Psoas muscle (tissue), 8 donors: ENCODE results near the gene ANKH. TPM values are rescaled to one million over a fixed set of nuclear protein-coding genes. Genes with fewer than 3 reads are reported as not detected.

Experiments
- ATAC-seq, 4 donors: fragments of 200-7000 bp; cut with Tn5 transposase; one replicate each; pipeline ENCODE4 v1.9.1; 2020; ENCODE audit warnings: moderate library complexity in 3 of 4, mild to moderate bottlenecking in 2 of 4
- DNase-seq, 2 donors: peaks; one replicate each; pipeline ENCODE4 v3.0.0-alpha.2; 2020
- H3K27ac ChIP-seq: fragments of 200-600 bp; one replicate; pipeline ENCODE4 v1.8.0; 2022
- H3K27me3 ChIP-seq, 3 donors: fragments of 200-600 bp in 1 of 3; one replicate each; pipeline versions ENCODE4 v1.6.1 to v1.8.0; 2013 to 2022; ENCODE audit warnings: low read length in 2 of 3, mild to moderate bottlenecking in 2 of 3, moderate library complexity in 1 of 3; ENCODE audit not compliant: insufficient read depth in 3 of 3
- H3K36me3 ChIP-seq, 2 donors: fragments of 200-600 bp in 1 of 2; one replicate each; pipeline versions ENCODE4 v1.6.1 to v1.8.0; 2013 to 2022; ENCODE audit warnings: low read depth in 1 of 2, mild to moderate bottlenecking in 1 of 2, moderate library complexity in 1 of 2; ENCODE audit not compliant: insufficient read depth in 1 of 2
- H3K4me1 ChIP-seq: fragments of 200-600 bp; one replicate; pipeline ENCODE4 v1.8.0; 2022
- H3K4me3 ChIP-seq: fragments of 200-600 bp; one replicate; pipeline ENCODE4 v1.8.0; 2022; ENCODE audit warnings: mild to moderate bottlenecking
- H3K9me3 ChIP-seq: fragments of 200-600 bp; one replicate; pipeline ENCODE4 v1.8.0; 2022
- CTCF ChIP-seq: fragments of 200-600 bp; IDR thresholded peaks from one replicate; pipeline ENCODE4 v1.8.0; 2022; ENCODE audit warnings: antibody characterized with exemption
- WGBS, 3 donors: extraction: QIAGEN DNeasy Blood & Tissue Kit; methylation state at CpG; one replicate each; pipeline versions ENCODE4 v1.1.6 to v1.1.7; 2013; 5-methylcytosine and 5-hydroxymethylcytosine counted together
- intact Hi-C, 2 donors: fragments of 100-400 bp; cut with DNase I; formaldehyde crosslinking; loops; one replicate each; pipeline versions ENCODE4 v1.11.0 to v1.14.2; 2022
- polyA plus RNA-seq, 3 donors: library from polyadenylated mRNA; stranded (reverse); fragments of 200-250 nt; gene quantifications; one replicate each; pipeline ENCODE4 v1.2.3, GENCODE V29; 2013
- total RNA-seq, 4 donors: library from RNA; stranded (reverse); fragmentation: NEBNext Ultra II Directional in 2 of 4; extraction: Animal tissue kit (Norgen Biotek cat#: 25700) in 2 of 4; gene quantifications; one replicate each; pipeline versions ENCODE4 v1.2.1 to v1.2.4, GENCODE V29; 2021 to 2023
- donor health status: healthy with polysubstance abuse.
- donor health status: DM: no; HTN: no; CAD: no; lungs with moderate emphysema.
- donor health status: Bipolar disorder and iron deficiency.
- donor health status: healthy.
- donor health status: DM: yes; HTN: yes; CAD: no.
- donor health status: DM: no; HTN: no; CAD: no.
- donor health status: DM: no; HTN: no; CAD: no.
- donor health status: DM: yes; HTN: yes; CAD: no.

The ANKH gene
- total and polyA plus RNA-seq, 7 donors = 24.0 to 92.8 (median 63.0) TPM

GRCh38 chr5:14748180-14748900 lies 123.2 kb downstream of the ANKH start:
- Histone ChIP-seq H3K4me3 (no peak overlapping the region), H3K9me3 (no peaks in the 10 kb centered on the region), H3K36me3 (peaks cover 0 to 36% of the 10 kb centered on the region in 2 donors), H3K27me3 (no peaks in the 10 kb centered on the region), H3K27ac (peak overlapping the region; percentile 58), H3K4me1 (peaks cover 40% of the 10 kb centered on the region)
- WGBS, 3 donors = 49 to 69% (median 52%) methylated on average over 12 of the region's 12 CpGs
- TF ChIP-seq CTCF = no peak
- ATAC-seq (peak in 3 of 4 donors; percentile 45 to 61 (median 60)), DNase-seq (peak in 1 of 2 donors; percentile 50)
- intact Hi-C loops = no loop called here

GRCh38 chr5:14745753-14746152 lies 125.8 kb downstream of the ANKH start:
- intact Hi-C loops = no loop called here
- Histone ChIP-seq H3K4me1 (peaks cover 39% of the 10 kb centered on the region), H3K27ac (peak overlapping the region; percentile 86), H3K27me3 (no peaks in the 10 kb centered on the region), H3K4me3 (no peak overlapping the region), H3K36me3 (peaks cover 0 to 44% of the 10 kb centered on the region in 2 donors), H3K9me3 (no peaks in the 10 kb centered on the region)
- no peak for TF ChIP-seq CTCF
- 84 to 95% (median 89%) methylated on average over 14 of the region's 14 CpGs for WGBS, 3 donors
- DNase-seq (no peak), ATAC-seq (peak in 2 of 4 donors; percentile 8 to 11)

- peak overlapping the region; percentile 5 for H3K4me3 ChIP-seq
- H3K36me3 ChIP-seq = peaks cover 0 to 45% of the 10 kb centered on the region in 2 donors
- intact Hi-C loops = no loop called here
- TF ChIP-seq CTCF = no peak
- no peaks in the 10 kb centered on the region for H3K27me3 ChIP-seq
- DNase-seq = no peak
- WGBS, 3 donors = 28 to 51% (median 30%) methylated on average over 5 of the region's 5 CpGs
- no peaks in the 10 kb centered on the region for H3K9me3 ChIP-seq
- peaks cover 35% of the 10 kb centered on the region for H3K4me1 ChIP-seq
- peak overlapping the region; percentile 86 for H3K27ac ChIP-seq
- ATAC-seq = peak; percentile 69 to 87 (median 75)
Observed at GRCh38 chr5:14745188-14745563, 126.4 kb downstream of the ANKH start.

- DNase-seq (no peak), ATAC-seq (peak; percentile 73 to 86 (median 84))
- intact Hi-C loops = no loop called here
- Histone ChIP-seq H3K4me3 (peak overlapping the region; percentile 5), H3K4me1 (peaks cover 35% of the 10 kb centered on the region), H3K9me3 (no peaks in the 10 kb centered on the region), H3K36me3 (peaks cover 0 to 45% of the 10 kb centered on the region in 2 donors), H3K27me3 (no peaks in the 10 kb centered on the region), H3K27ac (peak overlapping the region; percentile 86)
- WGBS, 3 donors = 46 to 58% (median 58%) methylated on average over 12 to 14 of the region's 14 CpGs
- TF ChIP-seq CTCF = no peak
Observed at GRCh38 chr5:14744296-14745187, 127.0 kb downstream of the ANKH start.
